HG03135 (cell line): ENCODE measurements around the gene LPP.

Experiments used
- ATAC-seq: cut with Tn5 transposase; IDR thresholded peaks from one replicate; pipeline ENCODE4 v1.9.1; 2021; ENCODE audit warnings: mild to moderate bottlenecking, moderate library complexity; ENCODE audit not compliant: unreplicated experiment

The LPP gene

GRCh38 chr3:188842639-188843038, 688.7 kb downstream of the LPP start:
- ATAC-seq = no peak

- no peak for ATAC-seq
Measured at GRCh38 chr3:188844096-188844495, 690.1 kb downstream of the LPP start.

DNA sequence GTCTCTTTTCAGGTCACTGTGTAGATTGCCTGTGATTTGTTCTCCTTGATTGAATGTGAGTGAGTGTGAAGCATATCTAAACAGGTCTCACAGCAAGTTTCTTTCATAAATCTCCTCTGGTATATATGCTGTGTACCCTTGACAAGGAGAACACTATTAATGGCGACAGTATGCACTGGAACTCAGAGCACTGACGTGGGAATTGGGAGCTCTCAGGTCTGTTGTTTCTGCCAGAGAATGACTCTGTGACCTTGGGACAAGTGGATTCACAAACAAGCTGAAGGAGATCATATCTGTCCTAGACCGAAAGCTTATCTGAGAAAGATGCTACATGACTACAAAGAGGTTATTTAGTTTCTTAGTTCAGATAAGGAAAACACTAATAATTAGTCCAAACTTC, 691.6 kb downstream of the LPP start:
- no peak for ATAC-seq

- no peak for ATAC-seq
Measured at GRCh38 chr3:188848947-188849346, 695.0 kb downstream of the LPP start.

DNA sequence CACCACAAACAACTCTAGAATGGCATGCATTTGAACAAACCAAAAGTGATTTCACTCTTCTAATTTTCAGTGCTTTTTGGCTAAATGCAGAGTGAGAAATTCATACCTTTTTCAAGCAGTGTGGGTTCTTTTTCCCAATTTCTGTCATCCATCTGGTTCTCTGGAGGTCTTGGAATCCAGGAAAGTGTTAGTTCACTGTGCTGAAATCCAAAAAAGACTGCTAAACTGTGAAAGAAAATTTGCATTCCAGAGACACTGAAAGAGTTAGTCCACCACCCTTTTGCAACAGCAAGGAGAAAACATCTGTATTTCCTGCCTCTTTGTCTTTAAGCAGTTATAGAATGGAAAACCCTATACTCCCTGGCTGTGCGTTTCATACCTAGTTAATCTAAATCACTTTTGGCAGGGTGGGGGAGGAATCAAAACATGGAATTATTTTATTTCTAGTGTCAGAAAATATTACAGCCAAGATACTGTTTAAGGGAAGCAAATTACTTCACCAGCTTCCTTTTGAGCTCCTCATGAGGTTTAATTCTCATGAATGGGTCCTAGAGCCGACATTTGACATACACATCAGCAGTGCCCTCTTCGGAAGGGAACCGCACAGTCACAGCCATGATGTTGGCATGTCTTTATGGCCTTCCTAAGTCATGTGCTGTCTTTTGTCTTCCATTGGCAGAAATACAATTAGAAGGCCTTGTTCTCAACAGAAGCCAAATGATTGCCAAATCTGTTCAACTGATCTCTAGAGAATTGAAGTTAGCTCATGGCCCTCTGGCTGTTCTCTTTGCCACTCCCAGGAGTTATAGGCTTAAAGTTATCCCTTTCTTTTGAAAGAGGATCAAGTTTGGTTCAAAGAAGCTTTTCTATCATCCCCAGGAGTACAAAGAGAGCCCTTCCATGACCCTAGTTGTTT, 700.2 kb downstream of the LPP start:
- ATAC-seq = no peak

- no peak for ATAC-seq
Measured at GRCh38 chr3:188854772-188855149, 700.8 kb downstream of the LPP start.

GRCh38 chr3:188855675-188856074, 701.7 kb downstream of the LPP start:
- ATAC-seq = no peak

GRCh38 chr3:188860147-188860546, 706.2 kb downstream of the LPP start:
- no peak for ATAC-seq

DNA sequence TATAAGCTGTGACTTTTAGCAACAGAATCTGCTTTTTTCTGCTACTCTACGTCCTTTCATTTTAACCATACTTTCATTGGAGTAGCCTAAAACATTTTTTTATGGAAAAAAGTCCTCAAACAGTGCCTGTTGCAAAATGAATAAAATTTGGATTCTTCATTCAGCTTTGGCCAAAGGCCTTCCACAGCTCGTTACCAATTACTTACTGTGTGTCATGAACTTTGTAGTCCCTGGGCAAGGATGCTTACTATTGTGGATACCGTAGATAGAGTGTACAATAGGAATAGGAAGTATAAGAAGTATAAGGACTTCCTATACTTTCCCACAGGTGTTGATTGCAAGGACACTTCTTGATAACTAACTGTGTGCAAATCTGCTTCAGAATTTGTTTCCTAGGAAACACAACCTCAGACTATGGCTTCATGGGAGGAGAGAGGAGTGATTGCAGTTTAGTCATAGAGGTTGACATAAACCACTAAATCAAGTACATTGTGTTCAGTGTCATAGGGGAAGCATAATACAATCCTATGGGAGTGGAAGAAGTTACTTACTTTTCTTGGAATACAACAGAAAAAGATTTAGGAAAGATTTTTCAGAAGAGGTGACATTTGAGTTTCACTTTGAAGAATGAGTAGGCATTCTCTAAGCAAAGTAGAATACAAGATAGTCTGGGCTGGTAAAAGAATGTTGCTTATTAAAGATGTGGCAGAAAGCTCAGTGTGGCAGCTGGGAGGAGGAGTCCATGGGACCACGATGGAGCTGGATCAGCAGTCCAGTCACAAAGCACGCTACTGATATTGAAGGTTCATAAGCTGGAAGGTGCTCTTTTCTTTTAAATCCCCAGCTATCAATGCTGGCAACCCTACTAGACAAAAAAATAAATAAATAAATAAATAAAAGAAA, 708.1 kb downstream of the LPP start:
- ATAC-seq = no peak

- no peak for ATAC-seq
Measured at GRCh38 chr3:188863999-188864406, 710.0 kb downstream of the LPP start.

GRCh38 chr3:188867691-188868265, 713.8 kb downstream of the LPP start:
- no peak for ATAC-seq

- no peak for ATAC-seq
Measured at GRCh38 chr3:188868803-188869202, 714.8 kb downstream of the LPP start.

GRCh38 chr3:188869628-188870027, 715.7 kb downstream of the LPP start:
- ATAC-seq = no peak

DNA sequence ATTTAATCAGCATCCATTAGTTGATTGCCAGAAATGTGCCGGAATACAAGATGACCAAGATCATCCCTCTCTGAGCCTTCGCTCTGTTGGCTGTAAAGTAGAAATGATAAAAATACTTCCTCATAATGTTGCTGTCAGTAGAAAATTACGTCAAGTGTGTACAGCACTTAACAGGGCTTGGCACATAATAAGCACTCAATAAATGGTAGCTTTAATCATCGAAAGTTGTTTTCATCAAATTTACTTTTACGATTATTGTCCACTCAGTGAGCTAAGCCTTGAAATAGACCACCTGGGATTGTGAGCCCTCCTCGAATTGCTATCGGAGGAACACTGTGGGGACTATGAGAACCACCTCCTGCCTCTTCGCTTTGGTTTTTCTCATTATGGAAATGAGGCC, 716.5 kb downstream of the LPP start:
- no peak for ATAC-seq

- no peak for ATAC-seq
Measured at GRCh38 chr3:188874576-188874975, 720.6 kb downstream of the LPP start.

- no peak for ATAC-seq
Measured at GRCh38 chr3:188875413-188875812, 721.5 kb downstream of the LPP start.

DNA sequence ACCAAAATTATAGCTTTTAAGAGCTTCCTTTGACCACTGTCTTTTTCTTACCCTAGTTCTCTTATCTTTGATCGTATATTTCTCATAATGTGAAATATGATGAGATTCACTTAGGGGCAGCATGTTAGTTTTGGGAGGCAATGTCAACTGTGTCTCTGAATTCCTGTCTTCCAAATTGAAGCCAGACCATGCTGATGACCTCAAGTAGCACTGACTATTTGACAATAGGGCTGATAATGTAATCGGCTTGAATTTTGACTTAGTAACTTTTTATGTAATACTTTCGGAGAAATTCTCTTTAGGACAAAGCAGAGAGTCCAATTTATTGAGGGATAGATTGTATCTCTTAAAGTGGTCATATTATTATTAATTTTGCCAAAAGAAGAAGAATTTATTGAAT, 722.4 kb downstream of the LPP start:
- no peak for ATAC-seq

- ATAC-seq = no peak
Measured at GRCh38 chr3:188877381-188877780, 723.4 kb downstream of the LPP start.

GRCh38 chr3:188878076-188878475, 724.1 kb downstream of the LPP start:
- ATAC-seq = no peak

GRCh38 chr3:188881954-188882641, 728.1 kb downstream of the LPP start:
- ATAC-seq = no peak
